Liver (tissue), 9 donors: ENCODE data around the gene PPP3CA. TPM values are rescaled to one million over a fixed set of nuclear protein-coding genes. Genes with fewer than 3 reads are reported as not detected.

Source experiments
- DNase-seq: peaks from one replicate; pipeline ENCODE4 v3.0.0-alpha.2; 2017; ENCODE audit warnings: low spot score
- H3K27ac ChIP-seq, 2 donors: one replicate each; pipeline ENCODE4 v1.7.0; 2013; ENCODE audit warnings: inconsistent platforms in 2 of 2, low read length in 2 of 2, control low read depth in 1 of 2, low read depth in 1 of 2, mild to moderate bottlenecking in 1 of 2
- H3K27me3 ChIP-seq, 4 donors: one replicate each; pipeline versions ENCODE4 v1.6.1 to v1.7.0; 2013; ENCODE audit warnings: low read length in 3 of 4, inconsistent platforms in 1 of 4, mild to moderate bottlenecking in 1 of 4, moderate library complexity in 1 of 4; ENCODE audit not compliant: control insufficient read depth in 4 of 4, insufficient read depth in 4 of 4
- H3K36me3 ChIP-seq, 4 donors: one replicate each; pipeline versions ENCODE4 v1.6.1 to v1.7.0; 2013; ENCODE audit warnings: low read length in 3 of 4, mild to moderate bottlenecking in 3 of 4, low read depth in 1 of 4, moderate library complexity in 1 of 4; ENCODE audit not compliant: control insufficient read depth in 4 of 4, insufficient read depth in 3 of 4
- H3K4me1 ChIP-seq, 4 donors: one replicate each; pipeline versions ENCODE4 v1.6.1 to v1.7.0; 2013; ENCODE audit warnings: low read length in 3 of 4, mild to moderate bottlenecking in 3 of 4, moderate library complexity in 1 of 4; ENCODE audit not compliant: control insufficient read depth in 4 of 4, insufficient read depth in 4 of 4
- H3K4me3 ChIP-seq, 3 donors: one replicate each; pipeline versions ENCODE4 v1.6.1 to v1.7.0; 2013; ENCODE audit warnings: low read length in 3 of 3, control low read depth in 1 of 3, low read depth in 1 of 3, mild to moderate bottlenecking in 1 of 3
- H3K9ac ChIP-seq, 2 donors: one replicate each; pipeline ENCODE4 v1.7.0; 2013; ENCODE audit warnings: low read length in 2 of 2, mild to moderate bottlenecking in 2 of 2, moderate library complexity in 2 of 2, control low read depth in 1 of 2, low read depth in 1 of 2
- H3K9me3 ChIP-seq, 4 donors: one replicate each; pipeline versions ENCODE4 v1.6.1 to v1.7.0; 2013; ENCODE audit warnings: low read length in 3 of 4; ENCODE audit not compliant: control insufficient read depth in 4 of 4
- EGR1 ChIP-seq, 2 donors: IDR thresholded peaks; 2 replicates each; pipeline ENCODE4 v1.6.1; 2016 to 2018; ENCODE audit warnings: antibody characterized with exemption in 2 of 2, low read depth in 2 of 2
- FOXA1 ChIP-seq: IDR thresholded peaks from 2 replicates; pipeline ENCODE4 v1.6.1; 2016; ENCODE audit warnings: antibody characterized with exemption
- HNF4A ChIP-seq, 2 donors: conservative IDR thresholded peaks; 2 replicates each; pipeline ENCODE4 v1.6.1; 2016; ENCODE audit warnings: antibody characterized with exemption in 2 of 2, mild to moderate bottlenecking in 2 of 2
- HNF4G ChIP-seq: IDR thresholded peaks from 2 replicates; pipeline ENCODE4 v1.6.1; 2016; ENCODE audit warnings: antibody characterized with exemption
- JUND ChIP-seq, 2 donors: IDR thresholded peaks; 2 replicates each; pipeline ENCODE4 v1.6.1; 2016; ENCODE audit warnings: antibody characterized with exemption in 2 of 2
- REST ChIP-seq: IDR thresholded peaks from 2 replicates; pipeline ENCODE4 v1.6.1; 2016; ENCODE audit warnings: antibody characterized with exemption, mild to moderate bottlenecking
- RXRA ChIP-seq, 2 donors: IDR thresholded peaks; 2 replicates each; pipeline ENCODE4 v1.6.1; 2017 to 2018; ENCODE audit warnings: antibody characterized with exemption in 2 of 2, mild to moderate bottlenecking in 1 of 2
- SP1 ChIP-seq: IDR thresholded peaks from 2 replicates; pipeline ENCODE4 v1.6.1; 2018; ENCODE audit warnings: antibody characterized with exemption, mild to moderate bottlenecking
- TAF1 ChIP-seq: conservative IDR thresholded peaks from 2 replicates; pipeline ENCODE4 v1.6.1; 2016; ENCODE audit warnings: antibody characterized with exemption, mild to moderate bottlenecking
- YY1 ChIP-seq: IDR thresholded peaks from 2 replicates; pipeline ENCODE4 v1.6.1; 2016; ENCODE audit warnings: antibody characterized with exemption, mild to moderate bottlenecking
- ZBTB33 ChIP-seq: IDR thresholded peaks from 2 replicates; pipeline ENCODE4 v1.6.1; 2016; ENCODE audit warnings: antibody characterized with exemption
- WGBS: extraction: QIAGEN DNeasy Blood & Tissue Kit; methylation state at CpG from one replicate; pipeline ENCODE4 v1.1.7; 2013; 5-methylcytosine and 5-hydroxymethylcytosine counted together
- polyA plus RNA-seq, 2 donors: library from polyadenylated mRNA; stranded (reverse) in 1 of 2; unstranded in 1 of 2; fragments of 200-250 nt in 1 of 2; fragments of >200 nt in 1 of 2; fragmentation: Nextera tagmentation in 1 of 2; extraction: Ambion mirVana in 1 of 2; gene quantifications; one replicate each; pipeline versions ENCODE4 v1.2.1 to v1.2.3, GENCODE V29; 2013 to 2015
- total RNA-seq, 2 donors: library from RNA; depleted of rRNA; stranded (reverse); fragments of >200 nt; gene quantifications; one replicate each; pipeline ENCODE4 v1.2.3, GENCODE V29; 2014
- donor health status: healthy.
- donor health status: healthy.
- donor health status: healthy.
- donor health status: healthy.
- donor health status: healthy.

The PPP3CA gene
- total and polyA plus RNA-seq, 4 donors: 3.6 to 18.2 (median 14.2) TPM

GRCh38 chr4:101158134-101158482, 189.2 kb downstream of the PPP3CA start:
- H3K27ac ChIP-seq: no peak overlapping the region
- no peaks in the 10 kb centered on the region for H3K9me3 ChIP-seq
- WGBS: 82% methylated on average over 3 of the region's 3 CpGs
- no peak for DNase-seq
- TF ChIP-seq HNF4A (conservative IDR thresholded peaks at IDR 0.05) (no peak), REST (no peak), SP1 (no peak), JUND (IDR thresholded peaks at IDR 0.05) (no peak), RXRA (IDR thresholded peaks at IDR 0.05) (no peak), FOXA1 (no peak), ZBTB33 (no peak), YY1 (no peak), EGR1 (IDR thresholded peaks at IDR 0.05; ENCODE audit: low read depth in 2 of 2) (no peak), HNF4G (no peak)
- no peak overlapping the region for H3K4me3 ChIP-seq
- no peaks in the 10 kb centered on the region for H3K27me3 ChIP-seq
- H3K36me3 ChIP-seq: no peaks in the 10 kb centered on the region
- no peak overlapping the region for H3K9ac ChIP-seq
- H3K4me1 ChIP-seq: no peaks in the 10 kb centered on the region

GRCh38 chr4:101157415-101158133, 189.8 kb downstream of the PPP3CA start:
- no peaks in the 10 kb centered on the region for H3K27me3 ChIP-seq
- WGBS: 92% methylated on average over 5 of the region's 5 CpGs
- H3K4me3 ChIP-seq: no peak overlapping the region
- no peaks in the 10 kb centered on the region for H3K9me3 ChIP-seq
- TF ChIP-seq HNF4A (conservative IDR thresholded peaks at IDR 0.05) (no peak), REST (no peak), TAF1 (no peak)
- H3K27ac ChIP-seq: no peak overlapping the region
- no peak for DNase-seq
- no peaks in the 10 kb centered on the region for H3K4me1 ChIP-seq
- H3K36me3 ChIP-seq: no peaks in the 10 kb centered on the region
- no peak overlapping the region for H3K9ac ChIP-seq
